Activated CD4-positive, alpha-beta T cell treated with anti-CD3 and anti-CD28 coated beads, Interleukin-2, amount 50 U/mL, for 16 hours (primary cell): ENCODE data around the gene ZNF189.

ENCODE experiments used
- DNase-seq: peaks from one replicate; pipeline ENCODE4 v3.0.0-alpha.2; 2020

The ZNF189 gene

GRCh38 chr9:101421653-101422065, 23.0 kb downstream of the ZNF189 start:
- DNase-seq = no peak

- DNase-seq = no peak
Observed at GRCh38 chr9:101427358-101427757, 28.7 kb downstream of the ZNF189 start.

GRCh38 chr9:101427957-101428655, 29.5 kb downstream of the ZNF189 start:
- no peak for DNase-seq

GRCh38 chr9:101428909-101429308, 30.3 kb downstream of the ZNF189 start:
- DNase-seq = no peak

- DNase-seq = no peak
Observed at GRCh38 chr9:101429736-101430135, 31.1 kb downstream of the ZNF189 start.

GRCh38 chr9:101432171-101432570, 33.5 kb downstream of the ZNF189 start:
- DNase-seq = no peak

- no peak for DNase-seq
Observed at GRCh38 chr9:101432740-101433139, 34.1 kb downstream of the ZNF189 start.

- DNase-seq = no peak
Observed at GRCh38 chr9:101433229-101433628, 34.6 kb downstream of the ZNF189 start.

GRCh38 chr9:101434998-101435397, 36.3 kb downstream of the ZNF189 start:
- no peak for DNase-seq

GRCh38 chr9:101435601-101436079, 37.0 kb downstream of the ZNF189 start, which contains the start of gene ALDOB:
ALDOB (minus strand) TSS chr9:101435774; CDS start chr9:101430887, 4,887 bp downstream.
- DNase-seq = no peak

GRCh38 chr9:101437806-101438232, 39.2 kb downstream of the ZNF189 start:
- no peak for DNase-seq

- DNase-seq = no peak
Observed at GRCh38 chr9:101438523-101438922, 39.9 kb downstream of the ZNF189 start.

GRCh38 chr9:101440714-101441230, 42.1 kb downstream of the ZNF189 start:
- DNase-seq = no peak

- DNase-seq = no peak
Observed at GRCh38 chr9:101442318-101442717, 43.7 kb downstream of the ZNF189 start.

GRCh38 chr9:101442736-101443135, 44.1 kb downstream of the ZNF189 start:
- DNase-seq = no peak

- DNase-seq = no peak
Observed at GRCh38 chr9:101443364-101443771, 44.7 kb downstream of the ZNF189 start.

GRCh38 chr9:101445353-101446029, 46.8 kb downstream of the ZNF189 start:
- no peak for DNase-seq

GRCh38 chr9:101446732-101447131, 48.1 kb downstream of the ZNF189 start:
- no peak for DNase-seq

- no peak for DNase-seq
Observed at GRCh38 chr9:101448680-101449070, 50.0 kb downstream of the ZNF189 start.

GRCh38 chr9:101449071-101449721, 50.5 kb downstream of the ZNF189 start:
- DNase-seq = peak; percentile 27

GRCh38 chr9:101450931-101451330, 52.3 kb downstream of the ZNF189 start:
- DNase-seq = no peak

- DNase-seq = no peak
Observed at GRCh38 chr9:101451498-101451897, 52.8 kb downstream of the ZNF189 start.

- DNase-seq = no peak
Observed at GRCh38 chr9:101453776-101454570, 55.3 kb downstream of the ZNF189 start.
